ENCODE data around the gene CHERP. TPM values are rescaled to one million over a fixed set of nuclear protein-coding genes. Genes with fewer than 3 reads are reported as not detected.

Gene CHERP
- total and polyA plus RNA-seq, 4 experiments from 2014 or later = 5.3 to 73.5 (median 48.7) TPM

GRCh38 chr19:16584248-16585093 is 42.2 kb upstream of the CHERP start:
- intact Hi-C loops (cut with micrococcal nuclease) = loop anchor here (1.0 kb wide), 4 partner anchors 12 to 44 kb away; partner anchors contain the start of genes CHERP, MED26 and SLC35E1
- H3K27me3 Mint-ChIP-seq = no peaks in the 10 kb centered on the region

GRCh38 chr19:16582486-16583261 is 40.4 kb upstream of the CHERP start:
- Mint-ChIP-seq H3K36me3 (peaks cover 10 to 18% of the 10 kb centered on the region in 2 donors), H3K9me3 (peaks cover 0 to 3% (median 0%) of the 10 kb centered on the region in 8 donors), H3K4me1 (peaks cover 43 to 83% (median 64%) of the 10 kb centered on the region in 4 donors), H3K27me3 (no peaks in the 10 kb centered on the region), H3K27ac (peak overlapping the region; percentile 73 to 98 (median 97)), H3K4me3 (peak overlapping the region in 3 of 8 donors; percentile 59 to 65 (median 61))
- peak overlapping the region; percentile 57 for H3K27ac ChIP-seq (ENCODE audit: low read depth, low read length)
- H3K27me3 ChIP-seq (ENCODE audit: insufficient read depth, low read length) = no peaks in the 10 kb centered on the region
- peaks cover 22% of the 10 kb centered on the region for H3K36me3 ChIP-seq (ENCODE audit: insufficient read depth, low read length)
- CTCF ChIA-PET (ENCODE audit: partially characterized antibody) = no interaction called here
- intact Hi-C loops (cut with micrococcal nuclease) = no loop called here
- POLR2A ChIA-PET (ENCODE audit: partially characterized antibody) = interaction anchor here (0.6 to 11.2 kb wide), 4 partner anchors 10 to 343 kb away, joined by 5 to 109 read pairs (median 6); partner anchors contain the start of genes MED26 and SLC35E1
- DNase-seq = no peak
- H3K4me3 ChIP-seq (ENCODE audit: low read length in 2 of 2) = no peak overlapping the region
- no peaks in the 10 kb centered on the region for H3K9me3 ChIP-seq (ENCODE audit: control insufficient read depth in 1 of 2, low read length in 2 of 2)
- H3K4me1 ChIP-seq (ENCODE audit: insufficient read depth, low read length) = peaks cover 68% of the 10 kb centered on the region

More at GRCh38 chr19:16584248-16585093, 42.2 kb upstream of the CHERP start:
- Mint-ChIP-seq H3K36me3 (peaks cover 2 to 8% of the 10 kb centered on the region in 2 donors), H3K27ac (peak overlapping the region; percentile 96 to 99 (median 97)), H3K4me3 (peak overlapping the region; percentile 70 to 90 (median 80)), H3K9me3 (peaks cover 0 to 3% (median 0%) of the 10 kb centered on the region in 8 donors), H3K4me1 (peaks cover 53 to 93% (median 74%) of the 10 kb centered on the region in 4 donors)
- peak; percentile 89 to 99 (median 91) for DNase-seq
- POLR2A ChIA-PET (ENCODE audit: partially characterized antibody) = interaction anchor here (0.9 to 11.2 kb wide), 15 partner anchors 9 to 260 kb away, joined by 3 to 109 read pairs (median 4); partner anchors contain the start of genes C19orf44, CALR3, KLF2 and MED26
- H3K36me3 ChIP-seq (ENCODE audit: insufficient read depth, low read length) = peaks cover 10% of the 10 kb centered on the region
- peak overlapping the region; percentile 58 for H3K27ac ChIP-seq (ENCODE audit: low read depth, low read length)
- no peaks in the 10 kb centered on the region for H3K27me3 ChIP-seq (ENCODE audit: insufficient read depth, low read length)
- CTCF ChIA-PET (ENCODE audit: partially characterized antibody) = interaction anchor here (0.7 to 2.1 kb wide), 6 partner anchors 11 to 44 kb away, joined by 3 to 8 read pairs (median 3); partner anchors contain the start of genes CHERP and MED26
- peak overlapping the region; percentile 45 to 52 for H3K4me3 ChIP-seq (ENCODE audit: low read length in 2 of 2)
- H3K9me3 ChIP-seq (ENCODE audit: control insufficient read depth in 1 of 2, low read length in 2 of 2) = no peaks in the 10 kb centered on the region
- H3K4me1 ChIP-seq (ENCODE audit: insufficient read depth, low read length) = peaks cover 86% of the 10 kb centered on the region

GRCh38 chr19:16581971-16582343 is 39.7 kb upstream of the CHERP start:
- intact Hi-C loops (cut with micrococcal nuclease) = no loop called here
- no peak overlapping the region for H3K27ac ChIP-seq (ENCODE audit: low read depth, low read length)
- peaks cover 39 to 79% (median 59%) of the 10 kb centered on the region in 4 donors for H3K4me1 Mint-ChIP-seq

GRCh38 chr19:16581145-16581970 is 39.1 kb upstream of the CHERP start:
- Mint-ChIP-seq H3K27ac (peak overlapping the region in 6 of 7 donors; percentile 53 to 97 (median 71)), H3K4me1 (peaks cover 37 to 73% (median 55%) of the 10 kb centered on the region in 4 donors), H3K27me3 (no peaks in the 10 kb centered on the region), H3K4me3 (peak overlapping the region in 1 of 8 donors; percentile 65), H3K36me3 (peaks cover 12 to 23% of the 10 kb centered on the region in 2 donors), H3K9me3 (peaks cover 0 to 3% (median 0%) of the 10 kb centered on the region in 8 donors)
- H3K27me3 ChIP-seq (ENCODE audit: insufficient read depth, low read length) = no peaks in the 10 kb centered on the region
- peaks cover 23% of the 10 kb centered on the region for H3K36me3 ChIP-seq (ENCODE audit: insufficient read depth, low read length)
- ChIA-PET CTCF (ENCODE audit: partially characterized antibody) (no interaction called here), POLR2A (ENCODE audit: partially characterized antibody) (interaction anchor here (1.4 to 11.2 kb wide), 3 partner anchors 9 to 15 kb away, joined by 3 to 109 read pairs (median 7); partner anchors contain the start of gene SLC35E1)
- intact Hi-C loops (cut with micrococcal nuclease) = no loop called here
- no peaks in the 10 kb centered on the region for H3K9me3 ChIP-seq (ENCODE audit: control insufficient read depth in 1 of 2, low read length in 2 of 2)
- H3K4me1 ChIP-seq (ENCODE audit: insufficient read depth, low read length) = peaks cover 55% of the 10 kb centered on the region
- DNase-seq = no peak
- H3K27ac ChIP-seq (ENCODE audit: low read depth, low read length) = no peak overlapping the region
- no peak overlapping the region for H3K4me3 ChIP-seq (ENCODE audit: low read length in 2 of 2)

More at GRCh38 chr19:16581971-16582343, 39.7 kb upstream of the CHERP start:
- no peaks in the 10 kb centered on the region for H3K9me3 ChIP-seq (ENCODE audit: control insufficient read depth in 1 of 2, low read length in 2 of 2)
- no peak overlapping the region for H3K4me3 ChIP-seq (ENCODE audit: low read length in 2 of 2)
- H3K9me3 Mint-ChIP-seq = peaks cover 0 to 3% (median 0%) of the 10 kb centered on the region in 8 donors
- peak overlapping the region in 3 of 8 donors; percentile 18 to 65 (median 22) for H3K4me3 Mint-ChIP-seq
- no peaks in the 10 kb centered on the region for H3K27me3 ChIP-seq (ENCODE audit: insufficient read depth, low read length)
- peaks cover 10 to 21% of the 10 kb centered on the region in 2 donors for H3K36me3 Mint-ChIP-seq
- peaks cover 22% of the 10 kb centered on the region for H3K36me3 ChIP-seq (ENCODE audit: insufficient read depth, low read length)
- H3K27ac Mint-ChIP-seq = peak overlapping the region in 6 of 7 donors; percentile 25 to 97 (median 74)
- H3K27me3 Mint-ChIP-seq = no peaks in the 10 kb centered on the region
- peaks cover 61% of the 10 kb centered on the region for H3K4me1 ChIP-seq (ENCODE audit: insufficient read depth, low read length)
- ChIA-PET CTCF (ENCODE audit: partially characterized antibody) (no interaction called here), POLR2A (ENCODE audit: partially characterized antibody) (interaction anchor here (1.3 to 11.2 kb wide), 3 partner anchors 9 to 46 kb away, joined by 5 to 109 read pairs (median 7); partner anchors contain the start of genes MED26 and SLC35E1)
- no peak for DNase-seq

- peaks cover 48% of the 10 kb centered on the region for H3K4me1 ChIP-seq (ENCODE audit: insufficient read depth, low read length)
- no peak for DNase-seq
- H3K4me1 Mint-ChIP-seq = peaks cover 22 to 66% (median 49%) of the 10 kb centered on the region in 4 donors
- intact Hi-C loops (cut with micrococcal nuclease) = no loop called here
- H3K36me3 ChIP-seq (ENCODE audit: insufficient read depth, low read length) = peaks cover 29% of the 10 kb centered on the region
- H3K4me3 Mint-ChIP-seq = peak overlapping the region in 1 of 8 donors; percentile 4
- ChIA-PET CTCF (ENCODE audit: partially characterized antibody) (interaction anchor here (0.5 to 1.2 kb wide), 2 partner anchors 52 to 77 kb away, joined by 3 read pairs; no protein-coding TSS in a partner anchor), POLR2A (ENCODE audit: partially characterized antibody) (interaction anchor here (0.8 kb wide), 1 partner anchor 13 kb away, joined by 3 read pairs; no protein-coding TSS in a partner anchor)
- H3K27me3 Mint-ChIP-seq = no peaks in the 10 kb centered on the region
- no peaks in the 10 kb centered on the region for H3K27me3 ChIP-seq (ENCODE audit: insufficient read depth, low read length)
- no peak overlapping the region for H3K27ac ChIP-seq (ENCODE audit: low read depth, low read length)
- no peaks in the 10 kb centered on the region for H3K9me3 ChIP-seq (ENCODE audit: control insufficient read depth in 1 of 2, low read length in 2 of 2)
- peaks cover 19 to 34% of the 10 kb centered on the region in 2 donors for H3K36me3 Mint-ChIP-seq
- peaks cover 0 to 3% (median 0%) of the 10 kb centered on the region in 8 donors for H3K9me3 Mint-ChIP-seq
- peak overlapping the region; percentile 3 to 79 (median 61) for H3K27ac Mint-ChIP-seq
- H3K4me3 ChIP-seq (ENCODE audit: low read length in 2 of 2) = no peak overlapping the region
Measured at GRCh38 chr19:16579381-16579780, 37.1 kb upstream of the CHERP start.

GRCh38 chr19:16577531-16577985 is 35.3 kb upstream of the CHERP start:
- Mint-ChIP-seq H3K9me3 (peaks cover 0 to 3% (median 0%) of the 10 kb centered on the region in 8 donors), H3K27me3 (no peaks in the 10 kb centered on the region), H3K27ac (peak overlapping the region in 2 of 7 donors; percentile 46 to 47), H3K4me3 (no peak overlapping the region), H3K36me3 (peaks cover 22 to 49% of the 10 kb centered on the region in 2 donors), H3K4me1 (peaks cover 32 to 66% (median 50%) of the 10 kb centered on the region in 4 donors)
- H3K4me3 ChIP-seq (ENCODE audit: low read length in 2 of 2) = no peak overlapping the region
- POLR2A ChIA-PET (ENCODE audit: partially characterized antibody) = interaction anchor here (1.4 to 3.0 kb wide), 2 partner anchors 10 to 50 kb away, joined by 5 to 11 read pairs; partner anchors contain the start of gene MED26
- intact Hi-C loops (cut with micrococcal nuclease) = no loop called here
- H3K27ac ChIP-seq (ENCODE audit: low read depth, low read length) = no peak overlapping the region
- no peaks in the 10 kb centered on the region for H3K9me3 ChIP-seq (ENCODE audit: control insufficient read depth in 1 of 2, low read length in 2 of 2)
- CTCF ChIA-PET (ENCODE audit: partially characterized antibody) = interaction anchor here (0.6 to 1.1 kb wide), 2 partner anchors 10 to 37 kb away, joined by 3 read pairs; no protein-coding TSS in a partner anchor
- peaks cover 48% of the 10 kb centered on the region for H3K4me1 ChIP-seq (ENCODE audit: insufficient read depth, low read length)
- DNase-seq = no peak
- peaks cover 30% of the 10 kb centered on the region for H3K36me3 ChIP-seq (ENCODE audit: insufficient read depth, low read length)
- no peaks in the 10 kb centered on the region for H3K27me3 ChIP-seq (ENCODE audit: insufficient read depth, low read length)
